ENCODE results near the gene CENPU.
"Not testable (repeated sequence)": the region's sequence is repeated elsewhere in the genome, so short reads cannot be mapped to it uniquely, and the experiment has no call there.

CENPU gene

GRCh38 chr4:184750926-184751584, 17.2 kb upstream of the CENPU start:
- peak; percentile 66 for DNase-seq

- peak; percentile 93 for DNase-seq
Measured at GRCh38 chr4:184748251-184748652, 14.4 kb upstream of the CENPU start.

GRCh38 chr4:184747034-184747830, 13.3 kb upstream of the CENPU start:
- peak; percentile 70 for DNase-seq

GRCh38 chr4:184745831-184746795, 12.2 kb upstream of the CENPU start:
- DNase-seq, result peak; percentile 88

- no peak for DNase-seq
Measured at GRCh38 chr4:184744236-184744635, 10.3 kb upstream of the CENPU start.

- no peak for DNase-seq
Measured at GRCh38 chr4:184743650-184744049, 9.8 kb upstream of the CENPU start.

GRCh38 chr4:184741651-184742050, 7.8 kb upstream of the CENPU start:
- not testable (repeated sequence) for DNase-seq

GRCh38 chr4:184740980-184741391, 7.1 kb upstream of the CENPU start:
- no peak for DNase-seq

GRCh38 chr4:184739575-184739974, 5.7 kb upstream of the CENPU start:
- not testable (repeated sequence) for DNase-seq

GRCh38 chr4:184734758-184735157, 862 bp upstream of the CENPU start:
- no peak for DNase-seq

GRCh38 chr4:184732126-184732525, 1.8 kb downstream of the CENPU start:
- DNase-seq, result no peak

- no peak for DNase-seq
Measured at GRCh38 chr4:184731056-184731455, 2.8 kb downstream of the CENPU start.

- DNase-seq, result no peak
Measured at GRCh38 chr4:184729946-184730345, 4.0 kb downstream of the CENPU start.

- DNase-seq, result no peak
Measured at GRCh38 chr4:184728858-184729257, 5.0 kb downstream of the CENPU start.

GRCh38 chr4:184727430-184727829, 6.5 kb downstream of the CENPU start:
- DNase-seq, result no peak

GRCh38 chr4:184722798-184723197, 11.1 kb downstream of the CENPU start:
- no peak for DNase-seq

- DNase-seq, result no peak
Measured at GRCh38 chr4:184721254-184721653, 12.6 kb downstream of the CENPU start.

GRCh38 chr4:184719407-184719806, 14.5 kb downstream of the CENPU start:
- no peak for DNase-seq

GRCh38 chr4:184715526-184715925, 18.4 kb downstream of the CENPU start:
- DNase-seq, result no peak

- no peak for DNase-seq
Measured at GRCh38 chr4:184713887-184714286, 20.0 kb downstream of the CENPU start.

- no peak for DNase-seq
Measured at GRCh38 chr4:184712322-184712721, 21.6 kb downstream of the CENPU start.

GRCh38 chr4:184706453-184706852, 27.4 kb downstream of the CENPU start:
- no peak for DNase-seq

GRCh38 chr4:184705692-184706091, 28.2 kb downstream of the CENPU start:
- no peak for DNase-seq
